HG02642 (cell line): ENCODE data around the gene SCCPDH.

ENCODE experiments used
- ATAC-seq: cut with Tn5 transposase; IDR thresholded peaks from one replicate; pipeline ENCODE4 v1.9.1; 2021; ENCODE audit warnings: mild to moderate bottlenecking; ENCODE audit not compliant: unreplicated experiment, poor library complexity

Gene SCCPDH

GRCh38 chr1:246781212-246781611 lies 57.0 kb downstream of the SCCPDH start:
- ATAC-seq, result no peak

DNA sequence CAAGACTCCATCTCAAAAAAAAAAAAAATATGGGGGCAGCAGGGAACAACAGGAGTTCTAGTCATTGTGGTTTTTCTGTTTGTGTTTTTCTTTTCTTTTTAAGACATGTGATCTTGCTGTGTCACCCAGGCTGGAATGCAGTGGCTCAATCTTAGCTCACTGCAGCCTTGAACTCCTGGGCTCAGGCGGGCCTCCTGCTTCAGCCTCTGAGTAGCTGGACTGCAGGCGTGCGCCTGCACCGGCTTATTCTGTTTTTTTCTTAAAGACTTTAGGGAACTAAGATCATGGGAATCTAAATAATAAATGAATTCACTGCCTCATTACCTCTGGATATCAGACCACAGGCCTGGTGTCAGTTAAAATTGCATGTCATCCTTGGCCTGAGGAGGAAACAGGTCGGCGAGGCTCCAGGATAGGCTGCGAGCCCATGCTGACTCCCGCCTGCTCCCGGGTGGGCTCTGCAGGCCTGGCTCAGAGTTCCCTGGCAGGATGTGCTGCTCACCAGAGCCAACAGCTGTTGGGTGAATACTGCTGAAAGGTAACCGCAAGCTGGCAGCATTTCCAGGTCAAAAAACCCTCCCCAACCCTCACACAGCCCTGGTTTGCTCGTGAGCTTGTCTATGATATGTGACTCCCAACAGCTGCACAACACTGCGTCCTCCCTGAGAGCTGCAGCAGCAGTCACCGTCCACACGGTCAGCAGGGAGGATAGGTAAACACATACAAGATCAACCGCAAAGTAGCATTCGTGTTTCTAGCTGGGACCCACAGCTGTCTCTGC lies 58.1 kb downstream of the SCCPDH start:
- ATAC-seq, result peak; percentile 67

DNA sequence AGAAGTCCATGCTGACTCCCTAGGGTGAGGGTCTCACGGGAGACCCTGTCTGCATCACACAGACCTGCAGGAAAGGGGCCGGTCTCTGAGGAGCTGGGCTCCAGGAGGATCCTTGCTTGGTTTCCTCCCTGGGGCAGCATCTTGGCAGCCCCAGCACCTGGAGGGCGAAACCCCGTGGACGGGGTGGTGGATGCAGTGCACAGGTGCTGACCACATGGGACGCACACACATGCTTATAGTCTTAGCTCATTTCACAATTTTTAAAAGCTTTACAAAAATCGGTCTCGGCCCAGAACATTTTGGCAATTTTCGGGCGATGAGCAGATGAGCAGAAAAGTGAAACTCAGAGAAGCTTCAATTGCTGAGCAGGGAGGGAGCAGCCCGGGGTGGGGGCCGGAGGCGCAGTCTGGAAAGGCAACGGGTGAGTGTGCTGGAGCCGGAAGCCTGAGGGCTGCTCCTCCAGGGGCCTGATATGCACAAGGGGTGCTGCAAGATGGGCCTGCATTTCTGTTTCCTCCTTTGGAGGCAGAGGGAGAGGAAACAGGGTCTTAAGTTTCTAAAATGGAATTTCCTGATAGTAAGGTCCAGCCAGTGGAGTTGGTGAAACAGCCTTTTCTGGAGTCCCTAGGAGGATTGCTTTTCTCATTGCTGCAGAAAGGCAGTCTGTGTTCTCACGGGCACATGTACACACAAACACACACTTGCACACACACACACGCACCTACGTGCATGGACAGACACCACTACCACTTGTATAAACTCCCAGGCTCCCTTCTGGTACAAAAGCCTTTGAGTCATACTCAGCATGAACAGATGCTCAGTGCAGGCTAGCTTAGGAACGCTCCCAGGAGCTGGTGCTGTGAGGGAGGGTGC lies 60.6 kb downstream of the SCCPDH start:
- ATAC-seq, result peak; percentile 56

GRCh38 chr1:246785494-246786111 lies 61.4 kb downstream of the SCCPDH start:
- no peak for ATAC-seq

DNA sequence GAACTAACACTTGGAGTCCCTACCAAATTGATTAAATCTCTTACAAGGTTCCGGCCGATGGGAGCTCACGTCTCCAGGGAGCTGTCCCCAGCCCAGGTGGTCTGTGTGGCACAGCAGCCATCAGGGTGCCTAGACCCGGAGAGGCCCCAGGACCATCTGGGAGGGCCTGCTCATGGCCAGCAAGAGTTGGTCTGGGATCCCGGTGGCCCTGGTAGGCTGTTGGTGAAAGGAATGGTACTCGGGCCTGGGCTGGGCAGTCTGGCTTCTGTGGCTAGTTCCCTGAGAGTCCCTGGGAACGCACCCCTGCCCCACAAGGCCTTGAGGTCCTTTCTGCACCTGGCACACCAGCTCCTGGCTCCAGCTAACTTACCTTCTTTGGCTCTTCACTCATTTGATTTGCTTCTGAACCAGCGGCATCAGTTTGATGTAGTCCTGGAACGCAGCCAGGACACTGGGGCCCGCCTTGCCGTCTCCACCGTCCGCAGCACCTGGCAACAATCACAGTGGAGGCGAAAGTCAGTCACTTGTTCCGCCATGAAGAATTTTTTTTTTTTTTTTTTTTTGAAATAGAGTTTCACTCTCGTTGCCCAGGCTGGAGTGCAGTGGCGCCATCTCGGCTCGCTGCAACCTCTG lies 62.5 kb downstream of the SCCPDH start:
- ATAC-seq, result no peak

- no peak for ATAC-seq
Observed at GRCh38 chr1:246787781-246788513, 63.7 kb downstream of the SCCPDH start.

DNA sequence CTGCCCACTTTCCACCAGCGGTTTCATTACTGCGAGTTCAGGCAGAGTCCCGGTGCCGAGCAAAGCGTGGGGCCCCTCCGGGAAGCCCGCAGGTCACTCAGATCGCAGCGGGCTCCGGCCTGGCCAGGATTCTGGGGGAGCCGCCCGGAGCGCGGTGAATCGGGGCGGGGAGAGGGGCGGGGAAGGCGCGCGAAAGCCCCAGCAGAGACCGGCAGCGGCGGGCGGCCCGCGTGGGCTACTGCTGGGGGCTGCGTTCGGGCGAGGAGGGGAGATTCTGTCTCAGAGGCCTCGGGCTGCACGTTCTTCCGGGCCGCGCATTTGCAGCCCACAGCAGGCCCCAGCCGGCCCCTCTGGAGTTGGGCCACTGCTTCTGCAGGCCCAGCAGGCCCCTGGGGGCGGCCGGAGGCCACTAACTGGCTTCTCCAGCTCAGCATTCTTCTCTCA lies 64.7 kb downstream of the SCCPDH start:
- no peak for ATAC-seq

GRCh38 chr1:246789454-246790339 lies 65.5 kb downstream of the SCCPDH start:
- no peak for ATAC-seq

GRCh38 chr1:246790364-246790763 lies 66.2 kb downstream of the SCCPDH start:
- no peak for ATAC-seq

DNA sequence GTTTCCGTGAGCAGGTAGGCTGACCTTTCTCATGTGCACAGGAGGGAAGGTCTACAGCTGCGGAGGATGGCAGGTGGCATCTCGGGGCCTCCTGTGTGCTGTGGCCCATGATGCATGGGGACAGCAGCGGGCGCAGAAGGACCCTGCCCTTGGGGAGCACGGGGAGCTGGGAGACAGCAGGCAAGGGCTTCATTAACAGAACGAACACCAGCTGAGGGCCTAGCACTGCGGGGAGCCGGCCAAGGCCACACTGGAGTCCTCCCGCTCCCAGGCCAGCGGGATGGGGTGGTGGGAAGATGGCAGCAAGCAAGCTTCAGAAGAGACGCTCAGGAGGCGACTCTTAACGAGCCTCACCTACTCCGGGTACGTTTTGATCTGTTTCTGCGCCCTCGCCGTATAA lies 66.6 kb downstream of the SCCPDH start:
- no peak for ATAC-seq

- no peak for ATAC-seq
Observed at GRCh38 chr1:246791303-246791918, 67.2 kb downstream of the SCCPDH start.

- no peak for ATAC-seq
Observed at GRCh38 chr1:246792603-246793002, 68.4 kb downstream of the SCCPDH start.

GRCh38 chr1:246793356-246793896 lies 69.2 kb downstream of the SCCPDH start:
- no peak for ATAC-seq

DNA sequence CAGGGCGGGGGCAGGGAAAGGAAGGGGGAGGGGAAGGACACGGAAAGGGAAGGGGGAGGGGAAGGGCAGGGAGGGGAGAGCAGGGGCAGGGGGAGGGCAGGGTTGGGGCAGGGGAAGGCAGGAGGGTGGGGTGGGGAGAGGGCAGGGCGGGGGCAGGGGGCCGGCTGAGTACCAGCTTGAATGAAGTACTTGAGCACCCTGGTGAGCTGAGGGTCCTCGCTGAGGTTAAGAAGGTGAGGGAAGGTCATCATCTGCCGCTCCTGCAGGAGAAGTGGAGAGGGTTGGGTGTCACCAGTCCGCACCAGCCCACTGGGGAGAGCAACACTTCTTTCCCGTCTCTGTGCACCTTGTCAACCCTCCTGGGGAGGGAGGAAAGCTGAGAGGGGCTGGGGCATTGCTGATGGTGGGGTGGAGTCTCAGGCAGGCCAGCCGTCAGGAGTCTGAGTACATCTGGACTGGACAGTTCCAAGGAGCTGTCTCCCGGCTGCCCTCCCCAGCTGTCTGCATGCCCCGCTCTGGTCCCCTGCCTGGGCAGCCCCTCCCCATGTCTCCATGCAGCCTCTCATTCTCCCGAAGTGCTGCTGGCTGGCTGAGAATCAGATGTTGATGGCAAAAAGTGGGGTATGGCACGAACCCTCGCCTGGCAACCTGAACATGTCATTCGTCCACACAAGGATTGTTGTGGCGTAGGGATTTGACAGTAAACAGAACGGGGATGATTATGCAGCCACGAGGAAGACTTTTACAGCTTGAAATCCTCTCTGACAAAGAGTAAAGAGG lies 70.0 kb downstream of the SCCPDH start:
- ATAC-seq, result no peak

GRCh38 chr1:246794828-246795671 lies 70.8 kb downstream of the SCCPDH start:
- ATAC-seq, result no peak

DNA sequence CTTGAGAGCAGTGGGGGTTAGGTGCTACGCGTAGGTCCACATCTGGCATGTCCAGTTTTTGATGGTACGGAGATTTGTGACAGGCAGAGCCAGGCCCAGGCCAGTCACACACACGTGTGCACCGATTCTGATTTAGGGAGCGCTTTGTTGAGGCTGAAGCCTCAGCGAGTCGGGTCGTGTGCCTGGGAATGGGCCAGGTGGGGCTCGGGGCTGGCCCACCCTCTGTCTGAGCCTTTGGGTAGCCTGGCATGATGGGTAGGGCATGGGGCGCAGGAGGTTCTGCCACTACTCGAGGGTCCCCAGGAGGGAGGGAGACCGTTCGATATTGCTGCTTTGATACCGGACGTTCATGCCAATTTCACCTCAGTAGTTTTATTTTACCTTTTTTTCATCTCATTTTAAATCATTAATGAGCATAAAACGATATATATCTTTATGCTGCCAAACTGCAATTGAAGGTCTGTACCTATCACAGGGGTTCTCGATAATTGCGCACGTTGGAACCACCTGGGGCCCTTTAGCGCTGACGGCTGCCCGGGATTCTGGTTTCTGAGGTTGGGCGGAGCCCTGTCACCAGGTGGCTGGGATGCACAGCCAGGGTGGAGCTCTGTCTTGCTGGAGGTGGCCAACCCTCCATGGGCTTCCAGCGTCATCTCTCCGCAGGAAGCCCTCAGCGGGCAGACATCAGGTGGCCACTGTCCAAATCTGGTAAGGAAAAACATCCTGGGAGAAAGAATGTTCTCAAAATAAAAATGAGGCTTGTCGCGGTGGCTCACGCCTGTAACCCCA lies 71.9 kb downstream of the SCCPDH start:
- ATAC-seq, result no peak
